Activated gamma-delta T cell treated with anti-CD3 and anti-CD28 coated beads, Interleukin-2, amount 50 U/mL, for 16 hours (primary cell): ENCODE results near the gene DIS3.
"Not testable (repeated sequence)": the region's sequence is repeated elsewhere in the genome, so short reads cannot be mapped to it uniquely, and the experiment has no call there.

Experiments
- DNase-seq: peaks from one replicate; pipeline ENCODE4 v3.0.0-alpha.2; 2020; ENCODE audit warnings: low read depth

DIS3 gene

DNA sequence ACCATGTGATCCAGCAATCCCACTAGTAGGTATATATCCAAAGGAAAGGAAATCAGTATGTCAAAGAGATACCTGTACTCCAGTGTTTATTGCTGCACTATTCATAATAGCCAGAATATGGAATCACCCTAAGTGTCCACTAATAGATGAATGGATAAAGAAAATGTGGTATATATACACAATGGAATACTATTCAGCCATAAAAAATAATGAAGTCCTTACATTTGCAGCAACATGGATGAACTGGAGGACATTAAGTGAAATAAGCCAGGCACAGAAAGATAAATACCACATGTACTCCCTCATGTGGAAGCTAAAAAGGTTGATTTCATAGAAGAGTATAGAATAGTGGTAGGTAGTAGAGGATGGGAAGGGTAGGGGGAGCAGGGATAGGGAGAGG, 30.5 kb downstream of the DIS3 start:
- no peak for DNase-seq

DNA sequence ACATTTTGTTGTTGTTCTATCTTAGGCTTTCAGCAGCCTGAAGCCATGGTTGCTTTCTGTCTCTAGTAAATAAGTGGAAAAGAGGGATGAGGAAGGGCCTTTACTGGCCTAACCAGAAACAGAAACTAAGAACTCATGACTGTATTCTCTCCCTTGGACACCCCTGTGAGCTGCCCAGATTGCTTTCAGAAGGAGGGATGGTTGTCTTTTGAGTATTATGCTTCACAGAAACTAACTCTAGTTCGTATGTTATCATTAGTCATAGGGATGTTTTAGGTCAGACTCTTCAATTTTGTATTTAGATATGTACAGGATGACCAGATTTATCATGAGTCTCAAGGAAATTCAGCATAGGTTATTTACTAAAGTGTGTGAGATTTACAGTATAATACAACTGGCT, 36.4 kb downstream of the DIS3 start:
- no peak for DNase-seq

- no peak for DNase-seq
Observed at GRCh38 chr13:72740015-72740414, 41.7 kb downstream of the DIS3 start.

DNA sequence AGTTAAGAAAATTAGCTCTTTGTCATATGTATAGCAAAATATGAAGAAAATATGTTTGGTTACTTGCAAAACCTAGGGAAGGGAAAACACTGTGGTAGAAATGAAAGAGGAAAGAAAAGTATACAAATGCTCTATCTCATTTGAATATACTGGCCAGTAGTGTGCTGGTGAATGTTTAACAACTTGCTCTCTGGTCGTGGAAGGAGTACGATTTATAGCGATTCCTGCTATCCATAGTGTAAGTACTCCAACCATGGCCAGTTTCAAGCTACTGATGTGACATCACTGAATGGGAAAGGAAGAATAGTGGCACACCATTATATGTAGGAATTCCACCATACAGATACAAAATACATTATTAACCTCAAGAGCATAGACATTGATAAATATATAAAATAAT, 44.7 kb downstream of the DIS3 start:
- no peak for DNase-seq

- DNase-seq, result no peak
Observed at GRCh38 chr13:72728290-72728605, 53.5 kb downstream of the DIS3 start.

- peak; percentile 91 for DNase-seq
Observed at GRCh38 chr13:72727417-72728289, 54.0 kb downstream of the DIS3 start, which contains the start of the genes BORA and MZT1. Gene BORA, plus strand, starts transcription at chr13:72727923. Its CDS starts 1,018 bp downstream, at chr13:72728941. Gene MZT1, minus strand, starts transcription at chr13:72727629. Its CDS starts 27 bp downstream, at chr13:72727602.

DNA sequence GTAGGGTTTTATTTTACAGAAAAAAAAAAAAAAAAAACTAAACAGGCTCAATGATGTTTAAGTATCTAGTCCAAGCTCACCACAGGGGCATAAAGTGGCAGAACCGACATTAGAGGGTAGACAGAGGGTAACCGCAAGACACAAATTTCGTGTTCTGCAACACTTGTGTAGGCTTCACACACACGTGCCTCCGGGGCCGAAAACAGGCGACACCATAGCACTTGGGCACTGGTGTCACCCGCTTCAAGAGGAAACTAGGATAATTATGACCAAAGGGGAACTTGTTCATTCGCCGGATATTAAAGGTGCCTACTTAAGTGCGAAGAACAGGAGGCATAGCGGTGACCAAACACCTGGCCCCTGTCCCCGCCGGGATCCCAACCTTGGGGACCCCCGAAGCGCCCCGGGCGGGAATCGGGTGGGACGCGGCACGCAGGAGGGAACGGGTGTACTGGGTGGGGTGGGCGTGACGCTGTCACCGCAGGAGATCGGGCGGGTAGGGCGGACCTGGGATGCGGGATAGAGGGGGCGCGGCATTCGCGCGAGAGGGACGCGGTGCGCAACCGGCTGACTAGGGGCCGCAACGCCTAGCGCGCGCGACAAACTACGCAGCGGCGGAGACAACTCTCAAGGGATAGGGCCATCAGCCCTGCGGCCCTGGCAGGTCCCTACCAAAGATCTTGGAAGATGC, 54.8 kb downstream of the DIS3 start:
- peak; percentile 16 for DNase-seq

- not testable (repeated sequence) for DNase-seq
Observed at GRCh38 chr13:72726185-72726584, 55.5 kb downstream of the DIS3 start.

- no peak for DNase-seq
Observed at GRCh38 chr13:72716776-72717175, 64.9 kb downstream of the DIS3 start.
